CD4-positive, alpha-beta T cell treated with Interleukin-4 for 4 hours (primary cell): ENCODE measurements around the gene GPX8.
A peak's percentile ranks its signal among the peaks of the same experiment; 100 is the strongest.

Experiments used
- DNase-seq: peaks from one replicate; pipeline ENCODE4 v3.0.0-alpha.2; 2020

GPX8 gene

GRCh38 chr5:55159763-55160492 lies at the start of gene GPX8:
Gene GPX8, plus strand, starts transcription at chr5:55160171. Its CDS starts 22 bp downstream, at chr5:55160193.
- DNase-seq, result peak; percentile 59

GRCh38 chr5:55110217-55110616 lies 49.8 kb upstream of the GPX8 start:
- no peak for DNase-seq

GRCh38 chr5:55113327-55113726 lies 46.6 kb upstream of the GPX8 start:
- DNase-seq, result no peak

GRCh38 chr5:55114061-55114460 lies 45.9 kb upstream of the GPX8 start:
- DNase-seq, result no peak

GRCh38 chr5:55123365-55123764 lies 36.6 kb upstream of the GPX8 start:
- DNase-seq, result no peak

- DNase-seq, result peak; percentile 23
Measured at GRCh38 chr5:55134053-55134722, 25.8 kb upstream of the GPX8 start.

GRCh38 chr5:55136521-55136920 lies 23.4 kb upstream of the GPX8 start:
- no peak for DNase-seq

GRCh38 chr5:55140908-55141665 lies 18.9 kb upstream of the GPX8 start:
- no peak for DNase-seq

GRCh38 chr5:55141945-55142690 lies 17.9 kb upstream of the GPX8 start:
- DNase-seq, result peak; percentile 46

GRCh38 chr5:55143624-55144023 lies 16.3 kb upstream of the GPX8 start:
- no peak for DNase-seq

- DNase-seq, result no peak
Measured at GRCh38 chr5:55146080-55146479, 13.9 kb upstream of the GPX8 start.

- peak; percentile 86 for DNase-seq
Measured at GRCh38 chr5:55146543-55147151, 13.3 kb upstream of the GPX8 start.

GRCh38 chr5:55149308-55149795 lies 10.6 kb upstream of the GPX8 start:
- no peak for DNase-seq

GRCh38 chr5:55151923-55152842 lies 7.8 kb upstream of the GPX8 start:
- DNase-seq, result no peak

GRCh38 chr5:55154873-55155272 lies 5.1 kb upstream of the GPX8 start:
- no peak for DNase-seq

GRCh38 chr5:55160493-55161209 lies 680 bp downstream of the GPX8 start:
- no peak for DNase-seq

- DNase-seq, result no peak
Measured at GRCh38 chr5:55162666-55163065, 2.7 kb downstream of the GPX8 start.

- DNase-seq, result no peak
Measured at GRCh38 chr5:55171471-55171870, 11.5 kb downstream of the GPX8 start.

GRCh38 chr5:55172051-55172899 lies 12.3 kb downstream of the GPX8 start:
- DNase-seq, result peak; percentile 83
